CD14-positive monocyte (primary cell): Measurements from ENCODE around the gene PRDM5. TPM values are rescaled to one million over a fixed set of nuclear protein-coding genes. Genes with fewer than 3 reads are reported as not detected.

ENCODE experiments used
- DNase-seq, 3 donors: peaks; one replicate each; pipeline ENCODE4 v3.0.0-alpha.2; 2011 to 2022
- H2AFZ ChIP-seq: 2 replicates; pipeline ENCODE4 v1.6.0; 2012; ENCODE audit warnings: mild to moderate bottlenecking, low read depth, low read length, inconsistent platforms; ENCODE audit not compliant: insufficient read depth, poor library complexity, severe bottlenecking
- H3K27ac ChIP-seq, 2 donors: 1 replicate in 1 of 2; 2 replicates in 1 of 2; pipeline ENCODE4 v1.5.1; 2012 to 2013; ENCODE audit warnings: low read length in 2 of 2, control low read depth in 1 of 2, inconsistent platforms in 1 of 2, low read depth in 1 of 2, mild to moderate bottlenecking in 1 of 2
- H3K27me3 ChIP-seq, 2 donors: one replicate each; pipeline versions ENCODE4 v1.6.0 to v1.6.1; 2011 to 2013; ENCODE audit warnings: low read length in 2 of 2; ENCODE audit not compliant: control insufficient read depth in 2 of 2, insufficient read depth in 2 of 2
- H3K36me3 ChIP-seq, 2 donors: replicated peaks in 1 of 2; 1 replicate in 1 of 2; 2 replicates in 1 of 2; pipeline versions ENCODE4 v1.5.1 to v1.6.1; 2012 to 2013; ENCODE audit warnings: low read length in 2 of 2, control low read depth in 1 of 2, inconsistent platforms in 1 of 2, mild to moderate bottlenecking in 1 of 2; ENCODE audit not compliant: insufficient read depth in 2 of 2, control insufficient read depth in 1 of 2
- H3K4me1 ChIP-seq, 2 donors: 1 replicate in 1 of 2; 2 replicates in 1 of 2; pipeline versions ENCODE4 v1.5.1 to v1.6.1; 2012 to 2013; ENCODE audit warnings: low read length in 2 of 2, control low read depth in 1 of 2, inconsistent platforms in 1 of 2, mild to moderate bottlenecking in 1 of 2, moderate library complexity in 1 of 2; ENCODE audit not compliant: insufficient read depth in 2 of 2, control insufficient read depth in 1 of 2
- H3K4me2 ChIP-seq: replicated peaks from 2 replicates; pipeline ENCODE3; 2012; ENCODE audit warnings: low read length, moderate library complexity, mild to moderate bottlenecking; ENCODE audit not compliant: poor library complexity, severe bottlenecking; ENCODE audit errors: extremely low read depth
- H3K4me3 ChIP-seq, 3 experiments: fragments of 200-600 bp in 1 of 3; sonication (generic) in 1 of 3; replicated peaks in 1 of 3; 1 replicate in 2 of 3; 2 replicates in 1 of 3; pipeline ENCODE4 v1.5.1; 2011 to 2013; ENCODE audit warnings: low read length in 3 of 3, mild to moderate bottlenecking in 3 of 3, control low read depth in 2 of 3, low read depth in 2 of 3, inconsistent platforms in 1 of 3, moderate library complexity in 1 of 3
- H3K79me2 ChIP-seq: 2 replicates; pipeline ENCODE4 v1.6.0; 2012; ENCODE audit warnings: mild to moderate bottlenecking, control low read depth, inconsistent platforms, low read length, moderate library complexity; ENCODE audit not compliant: insufficient read depth
- H3K9ac ChIP-seq: 2 replicates; pipeline ENCODE4 v1.6.0; 2017; ENCODE audit warnings: low read length, mild to moderate bottlenecking; ENCODE audit not compliant: insufficient read depth, poor library complexity, severe bottlenecking
- H3K9me3 ChIP-seq, 2 donors: replicated peaks in 1 of 2; 1 replicate in 1 of 2; 2 replicates in 1 of 2; pipeline versions ENCODE4 v1.5.1 to v1.6.1; 2012 to 2013; ENCODE audit warnings: low read length in 2 of 2, control low read depth in 1 of 2; ENCODE audit not compliant: control insufficient read depth in 1 of 2, insufficient read depth in 1 of 2
- H4K20me1 ChIP-seq: 2 replicates; pipeline ENCODE4 v1.6.0; 2012; ENCODE audit warnings: mild to moderate bottlenecking, low read length, control low read depth, moderate library complexity; ENCODE audit not compliant: insufficient read depth
- H3K27ac Mint-ChIP-seq, 7 donors: one replicate each; pipeline ENCODE4 v1.8.0; 2020; ENCODE audit warnings: mild to moderate bottlenecking in 7 of 7, mixed read lengths in 7 of 7, moderate library complexity in 6 of 7, inconsistent platforms in 2 of 7
- H3K27me3 Mint-ChIP-seq, 3 donors: one replicate each; pipeline ENCODE4 v1.8.0; 2021 to 2022; ENCODE audit warnings: low read depth in 3 of 3, mild to moderate bottlenecking in 3 of 3, mixed read lengths in 3 of 3, moderate library complexity in 3 of 3, inconsistent platforms in 1 of 3
- H3K36me3 Mint-ChIP-seq, 2 donors: one replicate each; pipeline ENCODE4 v1.8.0; 2020; ENCODE audit warnings: mixed read lengths in 2 of 2, inconsistent platforms in 1 of 2, mild to moderate bottlenecking in 1 of 2
- H3K4me1 Mint-ChIP-seq: one replicate; pipeline ENCODE4 v1.8.0; 2020; ENCODE audit warnings: mild to moderate bottlenecking, mixed read lengths
- H3K4me3 Mint-ChIP-seq, 2 donors: one replicate each; pipeline ENCODE4 v1.8.0; 2020; ENCODE audit warnings: mild to moderate bottlenecking in 2 of 2, mixed read lengths in 2 of 2, moderate library complexity in 1 of 2
- H3K9me3 Mint-ChIP-seq, 7 donors: one replicate each; pipeline ENCODE4 v1.8.0; 2020 to 2022; ENCODE audit warnings: mixed read lengths in 7 of 7, mild to moderate bottlenecking in 6 of 7, moderate library complexity in 6 of 7, inconsistent platforms in 2 of 7
- WGBS: methylation state at CpG from one replicate; pipeline ENCODE4 v1.1.5; 2013; ENCODE audit warnings: missing lambda C conversion rate; ENCODE audit not compliant: insufficient coverage; 5-methylcytosine and 5-hydroxymethylcytosine counted together
- intact Hi-C, 2 donors: fragments of 100-400 bp; cut with micrococcal nuclease; formaldehyde crosslinking; loops; one replicate each; pipeline versions ENCODE4 v1.15.0 to v1.15.1; 2023
- polyA plus RNA-seq, 3 donors: library from polyadenylated mRNA; depleted of rRNA in 1 of 3; unstranded in 2 of 3; stranded (reverse) in 1 of 3; fragments of 300-500 nt in 2 of 3; fragments of >200 nt in 1 of 3; fragmentation: Illumina TruSeq in 2 of 3; gene quantifications; 1 replicate in 2 of 3; 2 replicates in 1 of 3; pipeline ENCODE4 v1.2.3, GENCODE V29; 2012 to 2021
- TF ChIP-seq, protein P1 (sequence below): fragments of 200-600 bp; IDR thresholded peaks from one replicate; pipeline ENCODE4 v1.8.0; 2022; ENCODE audit warnings: antibody characterized with exemption, mild to moderate bottlenecking

The PRDM5 gene
- polyA plus RNA-seq, 3 donors, result 0.12 to 0.25 (median 0.17) TPM

DNA sequence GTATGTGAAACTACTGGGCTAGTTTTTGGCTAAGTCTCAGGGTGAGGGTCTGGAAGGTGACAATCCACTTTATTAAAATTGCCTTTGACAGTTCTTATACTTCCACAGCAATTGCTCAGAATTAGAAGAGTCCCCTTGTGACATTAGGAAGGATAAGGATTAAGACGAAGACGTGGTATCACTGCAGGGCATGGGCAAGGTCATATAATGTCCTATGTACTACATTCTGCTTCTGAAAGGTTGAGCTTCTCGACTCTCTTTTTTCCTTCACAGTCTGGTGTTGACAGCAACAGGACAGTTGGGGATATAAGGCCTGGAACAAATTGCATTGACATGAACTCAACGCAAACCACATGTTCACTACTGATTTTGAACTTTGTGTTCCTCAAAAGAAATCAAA, 40.9 kb upstream of the PRDM5 start:
- Mint-ChIP-seq H3K27ac (no peak overlapping the region), H3K36me3 (no peaks in the 10 kb centered on the region), H3K4me1 (no peaks in the 10 kb centered on the region), H3K9me3 (peaks cover 0 to 6% (median 0%) of the 10 kb centered on the region in 7 donors), H3K4me3 (no peak overlapping the region), H3K27me3 (peaks cover 0 to 6% (median 1%) of the 10 kb centered on the region in 3 donors)
- DNase-seq, result no peak
- H3K9ac ChIP-seq, result no peak overlapping the region
- no peaks in the 10 kb centered on the region for H3K4me1 ChIP-seq
- no peak overlapping the region for H3K4me3 ChIP-seq
- H3K27me3 ChIP-seq, result no peaks in the 10 kb centered on the region
- no CpG with 5 or more reads among the region's 4 CpGs for WGBS
- H4K20me1 ChIP-seq, result no peaks in the 10 kb centered on the region
- no peaks in the 10 kb centered on the region for H3K9me3 ChIP-seq
- no peaks in the 10 kb centered on the region for H3K79me2 ChIP-seq
- intact Hi-C loops, result no loop called here
- TF ChIP-seq, protein P1, sequence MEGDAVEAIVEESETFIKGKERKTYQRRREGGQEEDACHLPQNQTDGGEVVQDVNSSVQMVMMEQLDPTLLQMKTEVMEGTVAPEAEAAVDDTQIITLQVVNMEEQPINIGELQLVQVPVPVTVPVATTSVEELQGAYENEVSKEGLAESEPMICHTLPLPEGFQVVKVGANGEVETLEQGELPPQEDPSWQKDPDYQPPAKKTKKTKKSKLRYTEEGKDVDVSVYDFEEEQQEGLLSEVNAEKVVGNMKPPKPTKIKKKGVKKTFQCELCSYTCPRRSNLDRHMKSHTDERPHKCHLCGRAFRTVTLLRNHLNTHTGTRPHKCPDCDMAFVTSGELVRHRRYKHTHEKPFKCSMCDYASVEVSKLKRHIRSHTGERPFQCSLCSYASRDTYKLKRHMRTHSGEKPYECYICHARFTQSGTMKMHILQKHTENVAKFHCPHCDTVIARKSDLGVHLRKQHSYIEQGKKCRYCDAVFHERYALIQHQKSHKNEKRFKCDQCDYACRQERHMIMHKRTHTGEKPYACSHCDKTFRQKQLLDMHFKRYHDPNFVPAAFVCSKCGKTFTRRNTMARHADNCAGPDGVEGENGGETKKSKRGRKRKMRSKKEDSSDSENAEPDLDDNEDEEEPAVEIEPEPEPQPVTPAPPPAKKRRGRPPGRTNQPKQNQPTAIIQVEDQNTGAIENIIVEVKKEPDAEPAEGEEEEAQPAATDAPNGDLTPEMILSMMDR, result no peak
- H2AFZ ChIP-seq, result no peak overlapping the region
- no peak overlapping the region for H3K4me2 ChIP-seq
- H3K36me3 ChIP-seq, result no peaks in the 10 kb centered on the region
- H3K27ac ChIP-seq, result no peak overlapping the region

DNA sequence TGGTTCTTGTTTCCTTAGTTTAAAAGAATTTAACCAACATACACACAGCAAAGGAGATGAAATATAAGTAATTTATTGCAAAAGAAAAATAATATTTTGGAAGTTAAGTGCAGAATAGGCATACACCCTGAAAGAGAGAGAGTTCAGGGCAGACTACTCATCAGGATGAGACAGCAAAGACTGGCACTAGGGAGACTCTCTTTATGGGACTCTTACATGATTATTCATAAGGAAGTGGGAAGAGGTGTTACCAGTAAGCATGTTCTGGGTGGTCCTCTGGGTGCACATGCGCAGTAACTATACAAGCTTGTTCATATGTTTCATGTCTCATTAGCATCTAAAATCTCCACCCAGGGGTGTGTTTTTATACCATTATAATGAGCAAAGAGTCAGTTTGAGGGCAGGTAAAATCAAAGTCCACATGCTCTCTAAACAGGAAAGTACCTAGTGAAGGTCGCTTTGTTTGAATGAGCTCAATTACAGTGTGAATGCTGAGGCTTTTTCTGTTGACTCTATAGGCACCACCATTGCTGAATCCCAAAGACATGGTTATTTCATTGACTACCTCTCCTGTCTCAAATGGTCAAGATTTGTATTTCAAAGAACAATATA, 38.2 kb upstream of the PRDM5 start:
- intact Hi-C loops, result no loop called here
- no peaks in the 10 kb centered on the region for H4K20me1 ChIP-seq
- H3K9ac ChIP-seq, result no peak overlapping the region
- DNase-seq, result no peak
- no peak overlapping the region for H3K4me3 Mint-ChIP-seq
- no peaks in the 10 kb centered on the region for H3K27me3 ChIP-seq
- H3K4me1 Mint-ChIP-seq, result no peaks in the 10 kb centered on the region
- no peak overlapping the region for H3K27ac ChIP-seq
- WGBS, result no CpG with 5 or more reads among the region's 2 CpGs
- no peak overlapping the region for H3K4me2 ChIP-seq
- no peaks in the 10 kb centered on the region for H3K36me3 Mint-ChIP-seq
- H3K27ac Mint-ChIP-seq, result no peak overlapping the region
- H3K9me3 ChIP-seq, result no peaks in the 10 kb centered on the region
- H3K9me3 Mint-ChIP-seq, result peaks cover 0 to 6% (median 0%) of the 10 kb centered on the region in 7 donors
- H3K79me2 ChIP-seq, result no peaks in the 10 kb centered on the region
- H2AFZ ChIP-seq, result no peak overlapping the region
- H3K4me1 ChIP-seq, result no peaks in the 10 kb centered on the region
- TF ChIP-seq, protein P1, result no peak
- H3K27me3 Mint-ChIP-seq, result peaks cover 0 to 6% (median 1%) of the 10 kb centered on the region in 3 donors
- H3K4me3 ChIP-seq, result no peak overlapping the region
- H3K36me3 ChIP-seq, result no peaks in the 10 kb centered on the region
